ENCODE data around the gene MOXD1. TPM values are rescaled to one million over a fixed set of nuclear protein-coding genes. Genes with fewer than 3 reads are reported as not detected.

The MOXD1 gene
- total RNA-seq, 4 donors from 2014 or later, result 5.5 to 16.3 (median 8.3) TPM; not detected in 1

GRCh38 chr6:132300323-132300949, 100.8 kb downstream of the MOXD1 start:
- H3K27ac ChIP-seq, result no peak overlapping the region
- no peaks in the 10 kb centered on the region for H3K4me1 ChIP-seq
- peak; percentile 19 for DNase-seq
- no peaks in the 10 kb centered on the region for H3K9me3 ChIP-seq
- intact Hi-C loops (cut with DNase I; ENCODE audit: low total_unique reads) (no loop called here), in situ Hi-C loops (cut with MboI; ENCODE audit: low pct_ligation_motif_present in 1 of 4, low pct_unique_long_range_greater_than_20kb in 1 of 4, low sequenced_read_pairs in 3 of 4) (loop anchor here in 1 of 4 donors (10.0 kb wide), 1 partner anchor 184 kb away; no protein-coding TSS in a partner anchor)
- H3K36me3 ChIP-seq, result no peaks in the 10 kb centered on the region
- H3K4me3 ChIP-seq, result no peak overlapping the region
- TF ChIP-seq POLR2A (IDR thresholded peaks at IDR 0.05) (no peak), CTCF (IDR thresholded peaks at IDR 0.05) (peak; percentile 34 to 52 (median 47)), POLR2AphosphoS5 (IDR thresholded peaks at IDR 0.05) (no peak)
- no peaks in the 10 kb centered on the region for H3K27me3 ChIP-seq
- WGBS, 2 donors (ENCODE audit: low coverage in 1 of 2), result 56 to 60% methylated on average over 4 of the region's 4 CpGs

DNA sequence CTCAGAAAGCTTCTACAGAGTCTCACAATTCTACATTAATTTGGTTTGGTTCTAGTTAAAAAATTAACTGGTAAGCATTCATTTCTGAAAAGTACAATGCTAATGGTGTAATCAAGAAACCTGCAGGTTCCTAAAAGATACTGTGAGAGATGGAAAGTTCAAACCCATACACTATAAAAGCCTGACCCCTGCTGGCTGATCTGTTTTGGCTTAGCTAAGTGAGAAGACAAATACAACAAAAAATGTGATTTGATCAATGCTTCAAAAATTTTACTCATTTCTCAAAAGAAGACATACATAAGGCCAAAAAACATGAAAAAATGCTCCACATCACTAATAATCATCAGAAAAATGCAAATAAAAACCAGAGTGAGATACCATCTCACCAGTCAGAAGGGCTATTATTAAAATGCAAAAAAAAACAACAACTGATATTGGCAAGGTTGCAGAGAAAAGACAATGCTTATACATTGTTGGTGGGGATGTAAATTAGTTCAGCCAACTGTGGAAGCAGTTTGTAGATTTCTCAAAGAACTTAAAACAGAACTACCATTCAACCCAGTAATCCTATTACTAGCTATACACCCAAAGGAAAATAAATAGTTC, 102.8 kb downstream of the MOXD1 start:
- no peak overlapping the region for H3K27ac ChIP-seq
- DNase-seq, result peak; percentile 43
- H3K4me1 ChIP-seq, result no peaks in the 10 kb centered on the region
- no peaks in the 10 kb centered on the region for H3K36me3 ChIP-seq
- H3K27me3 ChIP-seq, result no peaks in the 10 kb centered on the region
- H3K9me3 ChIP-seq, result no peaks in the 10 kb centered on the region
- in situ Hi-C loops (cut with MboI; ENCODE audit: low pct_ligation_motif_present in 1 of 4, low pct_unique_long_range_greater_than_20kb in 1 of 4, low sequenced_read_pairs in 3 of 4), result loop anchor here in 2 of 4 donors (10.0 kb wide), 1 partner anchor 186 kb away; no protein-coding TSS in a partner anchor
- H3K4me3 ChIP-seq, result no peak overlapping the region
- intact Hi-C loops (cut with DNase I; ENCODE audit: low total_unique reads), result no loop called here
- TF ChIP-seq POLR2AphosphoS5 (IDR thresholded peaks at IDR 0.05) (no peak), CTCF (IDR thresholded peaks at IDR 0.05) (peak; percentile 53 to 62 (median 57))

GRCh38 chr6:132289756-132290155, 111.5 kb downstream of the MOXD1 start:
- WGBS, 2 donors (ENCODE audit: low coverage in 1 of 2), result 82% methylated on average over 3 of the region's 3 CpGs; no CpG with 5 or more reads in 1 of the 2 donors
- in situ Hi-C loops (cut with MboI; ENCODE audit: low pct_ligation_motif_present in 1 of 4, low pct_unique_long_range_greater_than_20kb in 1 of 4, low sequenced_read_pairs in 3 of 4) (loop anchor here in 2 of 4 donors (10.0 kb wide), 1 partner anchor 195 kb away; no protein-coding TSS in a partner anchor), intact Hi-C loops (cut with DNase I; ENCODE audit: low total_unique reads) (loop anchor here (10.0 kb wide), 1 partner anchor 195 kb away; no protein-coding TSS in a partner anchor)

GRCh38 chr6:132287101-132287500, 114.2 kb downstream of the MOXD1 start:
- Histone ChIP-seq H3K4me3 (no peak overlapping the region), H3K27me3 (no peaks in the 10 kb centered on the region), H3K4me1 (peaks cover 0 to 15% (median 0%) of the 10 kb centered on the region in 4 donors), H3K27ac (peak overlapping the region in 1 of 4 donors; percentile 6), H3K36me3 (no peaks in the 10 kb centered on the region), H3K9me3 (no peaks in the 10 kb centered on the region)
- DNase-seq, result no peak
- WGBS, 2 donors (ENCODE audit: low coverage in 1 of 2), result 50 to 56% methylated on average over 1 of the region's 1 CpG
- no peak for TF ChIP-seq EP300 (IDR thresholded peaks at IDR 0.05; ENCODE audit: low read depth)
- no peak for TF ChIP-seq POLR2AphosphoS5 (IDR thresholded peaks at IDR 0.05)
- TF ChIP-seq CTCF (IDR thresholded peaks at IDR 0.05), result no peak
- TF ChIP-seq POLR2A (IDR thresholded peaks at IDR 0.05), result no peak
- in situ Hi-C loops (cut with MboI; ENCODE audit: low pct_ligation_motif_present in 1 of 4, low pct_unique_long_range_greater_than_20kb in 1 of 4, low sequenced_read_pairs in 3 of 4), result no loop called here
- intact Hi-C loops (cut with DNase I; ENCODE audit: low total_unique reads), result loop anchor here (10.0 kb wide), 1 partner anchor 198 kb away; no protein-coding TSS in a partner anchor

More at GRCh38 chr6:132289756-132290155, 111.5 kb downstream of the MOXD1 start:
- Histone ChIP-seq H3K4me3 (no peak overlapping the region), H3K9me3 (no peaks in the 10 kb centered on the region), H3K4me1 (peaks cover 0 to 13% (median 0%) of the 10 kb centered on the region in 4 donors), H3K27me3 (no peaks in the 10 kb centered on the region), H3K36me3 (no peaks in the 10 kb centered on the region), H3K27ac (no peak overlapping the region)
- DNase-seq, result no peak
- TF ChIP-seq POLR2AphosphoS5 (IDR thresholded peaks at IDR 0.05) (no peak), CTCF (IDR thresholded peaks at IDR 0.05) (no peak), POLR2A (IDR thresholded peaks at IDR 0.05) (no peak), EP300 (IDR thresholded peaks at IDR 0.05; ENCODE audit: low read depth) (no peak)
